IMR-90 (cell line): ENCODE measurements around the gene PGM2. TPM values are rescaled to one million over a fixed set of nuclear protein-coding genes. Genes with fewer than 3 reads are reported as not detected.
"Not testable (repeated sequence)": the region's sequence is repeated elsewhere in the genome, so short reads cannot be mapped to it uniquely, and the experiment has no call there.

Experiments
- ATAC-seq: fragments of 200-7000 bp; cut with Tn5 transposase; 2 replicates; pipeline ENCODE4 v1.9.1; 2020; ENCODE audit warnings: low read depth, mild to moderate bottlenecking, moderate library complexity
- BruUV-seq: library from RNA; stranded (reverse); fragments of 400-500 nt; replicated peaks from 2 replicates; lab custom pipeline; 2021; lab: Mats Ljungman, UMichigan
- CTCF ChIA-PET: fragments of 300-600 bp; formaldehyde crosslinking; extraction: SDS; loops from one replicate; lab custom pipeline; 2021; ENCODE audit warnings: antibody characterized with exemption; lab: Yijun Ruan, JAX
- POLR2A ChIA-PET: fragments of 300-600 bp; sonication (Branson Sonifier 250); formaldehyde crosslinking; loops from one replicate; lab custom pipeline; 2022; ENCODE audit warnings: antibody characterized with exemption; ENCODE audit not compliant: unreplicated experiment; lab: Charles Lee
- DNase-seq: peaks from one replicate; pipeline ENCODE4 v3.0.0; 2013
- H2AFZ ChIP-seq: replicated peaks from 2 replicates; pipeline ENCODE3; 2013; ENCODE audit warnings: low read length, mild to moderate bottlenecking; ENCODE audit not compliant: poor library complexity
- H2AK5ac ChIP-seq: 2 replicates; pipeline ENCODE4 v1.6.1; 2013; ENCODE audit warnings: low read depth, low read length, inconsistent platforms
- H2AK9ac ChIP-seq: replicated peaks from 2 replicates; pipeline ENCODE3; 2013; ENCODE audit warnings: mild to moderate bottlenecking, low read depth, low read length, moderate library complexity; ENCODE audit not compliant: poor library complexity
- H2BK120ac ChIP-seq: 2 replicates; pipeline ENCODE4 v1.6.1; 2013; ENCODE audit warnings: low read depth, low read length, inconsistent platforms
- H2BK15ac ChIP-seq: 3 replicates; pipeline ENCODE4 v1.6.1; 2013; ENCODE audit warnings: low read depth, low read length, inconsistent platforms
- H2BK20ac ChIP-seq: 2 replicates; pipeline ENCODE4 v1.6.1; 2013; ENCODE audit warnings: low read depth, mild to moderate bottlenecking, inconsistent platforms, low read length, moderate library complexity
- H2BK5ac ChIP-seq: 2 replicates; pipeline ENCODE4 v1.6.1; 2013; ENCODE audit warnings: mild to moderate bottlenecking, low read depth, low read length, inconsistent platforms; ENCODE audit not compliant: poor library complexity, severe bottlenecking
- H3K14ac ChIP-seq: replicated peaks from 2 replicates; pipeline ENCODE4 v1.6.1; 2013; ENCODE audit warnings: low read depth, low read length, inconsistent platforms
- H3K18ac ChIP-seq: 2 replicates; pipeline ENCODE4 v1.6.1; 2013; ENCODE audit warnings: low read depth, low read length, control low read depth
- H3K23ac ChIP-seq: 2 replicates; pipeline ENCODE4 v1.6.1; 2013; ENCODE audit warnings: low read depth, low read length, inconsistent platforms
- H3K27ac ChIP-seq: 2 replicates; pipeline ENCODE4 v1.5.1; 2013; ENCODE audit warnings: mild to moderate bottlenecking, control low read depth, low read length; ENCODE audit not compliant: insufficient read depth
- H3K27me3 ChIP-seq: 2 replicates; pipeline ENCODE4 v1.6.1; 2013; ENCODE audit warnings: low read length; ENCODE audit not compliant: control insufficient read depth, insufficient read depth
- H3K36me3 ChIP-seq: 2 replicates; pipeline ENCODE4 v1.6.1; 2013; ENCODE audit warnings: low read length, mixed read lengths; ENCODE audit not compliant: control insufficient read depth, insufficient read depth
- H3K4ac ChIP-seq: 2 replicates; pipeline ENCODE4 v1.6.1; 2013; ENCODE audit warnings: low read depth, low read length, inconsistent platforms
- H3K4me1 ChIP-seq: 2 replicates; pipeline ENCODE4 v1.6.1; 2013; ENCODE audit warnings: low read length, mixed read lengths; ENCODE audit not compliant: control insufficient read depth, insufficient read depth
- H3K4me2 ChIP-seq: 2 replicates; pipeline ENCODE4 v1.6.1; 2013; ENCODE audit warnings: low read depth, mild to moderate bottlenecking, control low read depth, low read length, moderate library complexity
- H3K4me3 ChIP-seq: 2 replicates; pipeline ENCODE4 v1.5.1; 2013; ENCODE audit warnings: low read depth, mild to moderate bottlenecking, control low read depth, low read length, moderate library complexity; ENCODE audit not compliant: insufficient read depth
- H3K56ac ChIP-seq: 2 replicates; pipeline ENCODE4 v1.6.1; 2013; ENCODE audit warnings: low read length, inconsistent platforms; ENCODE audit not compliant: insufficient read depth; ENCODE audit errors: extremely low read depth
- H3K79me1 ChIP-seq, 2 experiments: 2 replicates each; pipeline ENCODE4 v1.6.1; 2013; ENCODE audit warnings: low read length in 2 of 2, inconsistent platforms in 1 of 2, low read depth in 1 of 2
- H3K9ac ChIP-seq: 2 replicates; pipeline ENCODE4 v1.6.1; 2013; ENCODE audit warnings: low read depth, low read length, control low read depth
- H3K9me1 ChIP-seq: 2 replicates; pipeline ENCODE4 v1.6.1; 2013; ENCODE audit warnings: low read length, inconsistent platforms; ENCODE audit not compliant: insufficient read depth
- H3K9me3 ChIP-seq: 2 replicates; pipeline ENCODE4 v1.6.1; 2013; ENCODE audit warnings: low read length; ENCODE audit not compliant: control insufficient read depth, insufficient read depth
- H4K20me1 ChIP-seq: 2 replicates; pipeline ENCODE4 v1.6.1; 2013; ENCODE audit warnings: low read length, inconsistent platforms; ENCODE audit not compliant: insufficient read depth
- H4K5ac ChIP-seq: 2 replicates; pipeline ENCODE4 v1.6.1; 2013; ENCODE audit warnings: mild to moderate bottlenecking, low read depth, low read length, control low read depth
- H4K8ac ChIP-seq, 2 experiments: 2 replicates each; pipeline ENCODE4 v1.6.1; 2013; ENCODE audit warnings: low read depth in 2 of 2, low read length in 2 of 2, control low read depth in 1 of 2, inconsistent platforms in 1 of 2
- H4K91ac ChIP-seq: 2 replicates; pipeline ENCODE4 v1.6.1; 2013; ENCODE audit warnings: low read depth, low read length, inconsistent platforms; ENCODE audit not compliant: insufficient read depth
- WGBS, 2 experiments: methylation state at CpG; one replicate each; pipeline versions ENCODE4 v1.1.5 to v1.1.7; 2013; ENCODE audit warnings: missing lambda C conversion rate in 2 of 2; ENCODE audit not compliant: insufficient read length in 1 of 2; ENCODE audit errors: extremely low coverage in 2 of 2; 5-methylcytosine and 5-hydroxymethylcytosine counted together
- dilution Hi-C: fragments of 300-500 bp; cut with HindIII; formaldehyde crosslinking; loops from one replicate; pipeline ENCODE4 v1.14.3; 2018; ENCODE audit warnings: low sequenced_read_pairs; ENCODE audit not compliant: unreplicated experiment
- in situ Hi-C: fragments of 300-500 bp; cut with MboI; formaldehyde crosslinking; loops from 3 replicates; pipeline ENCODE4 v1.14.3; 2019; ENCODE audit warnings: low sequenced_read_pairs, inconsistent platforms, mixed read lengths
- intact Hi-C: fragments of 100-400 bp; cut with micrococcal nuclease; formaldehyde crosslinking; loops from 2 replicates; pipeline ENCODE4 v1.10.0; 2022
- polyA plus RNA-seq, 3 experiments: library from polyadenylated mRNA; depleted of rRNA; stranded (reverse); fragments of >200 nt; gene quantifications; 2 replicates each; pipeline ENCODE4 v1.2.3, GENCODE V29; 2012; ENCODE audit warnings: low replicate concordance in 1 of 3
- total RNA-seq: library from RNA; depleted of rRNA; stranded (reverse); fragments of >200 nt; gene quantifications from 2 replicates; pipeline ENCODE4 v1.2.3, GENCODE V29; 2012

Gene PGM2
- total and polyA plus RNA-seq, 2 of the 4 experiments (the other 2 are of a cell fraction) = 18.7 to 26.2 TPM

DNA sequence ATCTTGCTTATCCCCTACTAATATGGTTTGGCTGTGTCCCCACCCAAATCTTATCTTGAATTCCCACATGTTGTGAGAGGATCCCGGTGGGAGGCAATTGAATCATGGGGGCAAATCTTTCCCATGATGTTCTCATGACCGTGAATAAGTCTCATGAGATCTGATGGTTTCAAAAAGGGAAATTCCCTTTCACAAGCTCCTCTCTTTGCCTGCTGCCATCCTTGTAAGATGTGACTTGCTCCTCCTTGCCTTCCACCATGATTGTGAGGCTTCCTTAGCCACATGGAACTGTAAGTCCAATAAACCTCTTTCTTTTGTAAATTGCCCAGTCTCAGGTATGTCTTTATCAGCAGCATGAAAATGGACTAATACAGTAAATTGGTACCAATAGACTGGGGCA is 40.2 kb upstream of the PGM2 start:
- H2AFZ ChIP-seq, H2AK9ac ChIP-seq, H4K20me1 ChIP-seq, H3K36me3 ChIP-seq, H3K4me1 ChIP-seq, H3K14ac ChIP-seq, H2BK5ac ChIP-seq, H3K18ac ChIP-seq, H3K4ac ChIP-seq, H2BK15ac ChIP-seq, H4K5ac ChIP-seq, H4K8ac ChIP-seq, H3K9me1 ChIP-seq, H2AK5ac ChIP-seq, POLR2A ChIA-PET, H4K91ac ChIP-seq, BruUV-seq, H3K9ac ChIP-seq, H3K4me3 ChIP-seq, dilution Hi-C loops, in situ Hi-C loops, intact Hi-C loops, H3K27ac ChIP-seq, H3K23ac ChIP-seq, H3K56ac ChIP-seq, H3K79me1 ChIP-seq, H2BK20ac ChIP-seq, ATAC-seq, H3K9me3 ChIP-seq, H3K4me2 ChIP-seq, H2BK120ac ChIP-seq, DNase-seq: not testable (repeated sequence)
- CTCF ChIA-PET = interaction anchor here (1.0 kb wide), 1 partner anchor 10 kb away, joined by 3 read pairs; no protein-coding TSS in a partner anchor
- H3K27me3 ChIP-seq = peaks cover 28% of the 10 kb centered on the region
- WGBS, 2 experiments = no CpG with 5 or more reads among the region's 2 CpGs

DNA sequence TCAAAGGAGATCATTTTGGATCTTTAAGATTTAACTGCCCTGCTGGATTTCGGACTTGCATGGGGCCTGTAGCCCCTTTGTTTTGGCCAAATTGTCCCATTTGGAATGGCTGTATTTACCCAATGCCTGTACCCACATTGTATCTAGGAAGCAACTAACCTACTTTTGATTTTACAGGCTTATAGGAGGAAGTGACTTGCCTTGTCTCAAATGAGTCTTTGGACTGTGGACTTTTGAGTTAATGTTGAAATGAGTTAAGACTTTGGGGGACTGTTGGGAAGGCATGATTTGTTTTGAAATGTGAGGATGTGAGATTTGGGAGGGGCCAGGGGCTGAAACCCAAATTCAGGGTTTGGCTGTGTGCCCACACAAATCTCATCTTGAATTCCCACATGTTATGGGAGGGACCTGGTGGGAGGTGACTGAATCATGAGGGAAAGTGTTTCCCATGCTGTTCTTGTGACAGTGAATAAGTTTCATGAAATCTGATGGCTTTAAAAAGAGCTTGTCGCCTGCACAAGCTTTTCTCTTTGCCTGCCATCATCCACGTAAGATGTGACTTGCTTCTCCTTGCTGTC is 38.5 kb upstream of the PGM2 start:
- H2BK5ac ChIP-seq, H3K4me1 ChIP-seq, H3K36me3 ChIP-seq, CTCF ChIA-PET, H2AFZ ChIP-seq, in situ Hi-C loops, DNase-seq, H4K91ac ChIP-seq, H4K20me1 ChIP-seq, H3K27ac ChIP-seq, H2AK5ac ChIP-seq, H3K18ac ChIP-seq, H2BK120ac ChIP-seq, H3K79me1 ChIP-seq, H3K4ac ChIP-seq, H3K9ac ChIP-seq, H3K4me2 ChIP-seq, H3K14ac ChIP-seq, dilution Hi-C loops, H3K56ac ChIP-seq, H4K8ac ChIP-seq, H3K23ac ChIP-seq, H2AK9ac ChIP-seq, H2BK20ac ChIP-seq, H3K4me3 ChIP-seq, intact Hi-C loops, H3K9me1 ChIP-seq, ATAC-seq, BruUV-seq, H2BK15ac ChIP-seq, H3K9me3 ChIP-seq, POLR2A ChIA-PET, H4K5ac ChIP-seq: not testable (repeated sequence)
- peaks cover 28% of the 10 kb centered on the region for H3K27me3 ChIP-seq
- 74% methylated on average over 2 of the region's 3 CpGs; no CpG with 5 or more reads in 1 of the 2 experiments for WGBS, 2 experiments
